ENCODE data around the gene MYOT. TPM values are rescaled to one million over a fixed set of nuclear protein-coding genes. Genes with fewer than 3 reads are reported as not detected.

MYOT gene, protein sequence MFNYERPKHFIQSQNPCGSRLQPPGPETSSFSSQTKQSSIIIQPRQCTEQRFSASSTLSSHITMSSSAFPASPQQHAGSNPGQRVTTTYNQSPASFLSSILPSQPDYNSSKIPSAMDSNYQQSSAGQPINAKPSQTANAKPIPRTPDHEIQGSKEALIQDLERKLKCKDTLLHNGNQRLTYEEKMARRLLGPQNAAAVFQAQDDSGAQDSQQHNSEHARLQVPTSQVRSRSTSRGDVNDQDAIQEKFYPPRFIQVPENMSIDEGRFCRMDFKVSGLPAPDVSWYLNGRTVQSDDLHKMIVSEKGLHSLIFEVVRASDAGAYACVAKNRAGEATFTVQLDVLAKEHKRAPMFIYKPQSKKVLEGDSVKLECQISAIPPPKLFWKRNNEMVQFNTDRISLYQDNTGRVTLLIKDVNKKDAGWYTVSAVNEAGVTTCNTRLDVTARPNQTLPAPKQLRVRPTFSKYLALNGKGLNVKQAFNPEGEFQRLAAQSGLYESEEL
- 0.13 TPM for total RNA-seq (2013)
- polyA plus RNA-seq: not detected
- polyA minus RNA-seq: not detected in 2 replicates
- total RNA-seq: 0 to 2.1 (median 0.03) reads per million in 11 experiments

DNA sequence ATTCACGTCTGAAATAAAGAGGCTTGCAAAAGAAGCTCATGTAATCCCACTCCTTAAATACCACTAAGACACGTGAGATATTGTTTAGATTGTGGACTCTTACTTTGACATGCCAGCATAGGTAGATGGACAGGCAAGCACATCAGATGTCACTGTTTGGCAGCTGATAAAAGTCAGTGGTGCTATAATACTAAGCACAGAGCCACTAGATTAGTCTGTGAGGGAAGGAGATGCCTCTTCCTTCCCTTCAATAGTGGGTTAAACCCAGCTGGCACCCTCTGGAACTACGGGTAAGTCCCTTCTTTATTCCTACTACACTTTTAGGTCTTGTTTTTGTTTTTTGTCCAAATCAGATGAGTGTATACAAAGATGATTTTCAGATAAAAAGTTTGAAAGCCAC is at the start of gene MYOT:
TSS of gene MYOT (plus strand) at position 197 of the 400 bp plus-strand sequence. CDS start 2,792 bp downstream, outside the sequence.
- H3K9me3 ChIP-seq (replicated peaks in 1 of 2; ENCODE audit: control insufficient read depth in 1 of 2, insufficient read depth in 1 of 2, low read length in 2 of 2): no peaks in the 10 kb centered on the region
- Mint-ChIP-seq H3K9me3 (no peaks in the 10 kb centered on the region), H3K27me3 (ENCODE audit: low read depth in 3 of 3) (peaks cover 0 to 2% (median 0%) of the 10 kb centered on the region in 3 donors), H3K4me3 (no peak within 1 kb of the TSS), H3K36me3 (no peaks in the 10 kb centered on the region), H3K27ac (no peak within 1 kb of the TSS), H3K4me1 (no peaks in the 10 kb centered on the region)
- H3K79me2 ChIP-seq (ENCODE audit: insufficient read depth, low read length): no peaks in the 10 kb centered on the region
- no peak within 1 kb of the TSS for H3K4me3 ChIP-seq (replicated peaks in 1 of 3; ENCODE audit: low read depth in 2 of 3, low read length in 3 of 3)
- H3K9ac ChIP-seq (ENCODE audit: insufficient read depth, low read length, poor library complexity, severe bottlenecking): no peak within 1 kb of the TSS
- TF ChIP-seq, protein P1, sequence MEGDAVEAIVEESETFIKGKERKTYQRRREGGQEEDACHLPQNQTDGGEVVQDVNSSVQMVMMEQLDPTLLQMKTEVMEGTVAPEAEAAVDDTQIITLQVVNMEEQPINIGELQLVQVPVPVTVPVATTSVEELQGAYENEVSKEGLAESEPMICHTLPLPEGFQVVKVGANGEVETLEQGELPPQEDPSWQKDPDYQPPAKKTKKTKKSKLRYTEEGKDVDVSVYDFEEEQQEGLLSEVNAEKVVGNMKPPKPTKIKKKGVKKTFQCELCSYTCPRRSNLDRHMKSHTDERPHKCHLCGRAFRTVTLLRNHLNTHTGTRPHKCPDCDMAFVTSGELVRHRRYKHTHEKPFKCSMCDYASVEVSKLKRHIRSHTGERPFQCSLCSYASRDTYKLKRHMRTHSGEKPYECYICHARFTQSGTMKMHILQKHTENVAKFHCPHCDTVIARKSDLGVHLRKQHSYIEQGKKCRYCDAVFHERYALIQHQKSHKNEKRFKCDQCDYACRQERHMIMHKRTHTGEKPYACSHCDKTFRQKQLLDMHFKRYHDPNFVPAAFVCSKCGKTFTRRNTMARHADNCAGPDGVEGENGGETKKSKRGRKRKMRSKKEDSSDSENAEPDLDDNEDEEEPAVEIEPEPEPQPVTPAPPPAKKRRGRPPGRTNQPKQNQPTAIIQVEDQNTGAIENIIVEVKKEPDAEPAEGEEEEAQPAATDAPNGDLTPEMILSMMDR (IDR thresholded peaks at IDR 0.05): no peak
- H3K36me3 ChIP-seq (replicated peaks in 1 of 2; ENCODE audit: control insufficient read depth in 1 of 2, insufficient read depth in 2 of 2, low read length in 2 of 2): no peaks in the 10 kb centered on the region
- no CpG with 5 or more reads among the region's 3 CpGs for WGBS (ENCODE audit: insufficient coverage)
- no peak within 1 kb of the TSS for H3K4me2 ChIP-seq (replicated peaks; ENCODE audit: extremely low read depth, low read length, poor library complexity, severe bottlenecking)
- H3K4me1 ChIP-seq (ENCODE audit: control insufficient read depth in 1 of 2, insufficient read depth in 2 of 2, low read length in 2 of 2): no peaks in the 10 kb centered on the region
- H3K27me3 ChIP-seq (ENCODE audit: control insufficient read depth in 2 of 2, insufficient read depth in 2 of 2, low read length in 2 of 2): no peaks in the 10 kb centered on the region
- no peak within 1 kb of the TSS for H3K27ac ChIP-seq (ENCODE audit: low read depth in 1 of 2, low read length in 2 of 2)
- H4K20me1 ChIP-seq (ENCODE audit: insufficient read depth, low read length): no peaks in the 10 kb centered on the region
- intact Hi-C loops (cut with micrococcal nuclease): no loop called here
- DNase-seq: no peak
- no peak within 1 kb of the TSS for H2AFZ ChIP-seq (ENCODE audit: insufficient read depth, low read depth, low read length, poor library complexity, severe bottlenecking)

DNA sequence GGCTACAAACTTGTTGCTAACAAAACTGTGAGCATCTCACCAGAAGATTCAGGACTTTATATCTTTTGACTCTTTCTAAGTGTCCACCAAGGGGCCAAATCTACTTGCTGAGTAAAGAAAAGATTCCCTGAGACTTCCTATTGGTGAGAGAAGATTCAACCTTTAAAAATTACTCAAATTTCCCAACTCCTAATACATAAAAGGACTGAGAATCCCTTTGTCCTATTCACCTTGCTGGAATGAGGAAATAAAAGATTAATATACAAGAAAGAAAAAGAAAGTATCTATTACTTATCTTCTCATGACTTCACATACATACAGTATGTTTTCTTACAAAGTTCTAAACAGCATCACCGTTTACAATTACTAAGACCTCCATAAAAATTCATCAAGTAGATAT is 47.9 kb upstream of the MYOT start:
- no peak for DNase-seq

More for the DNA sequence above, 47.9 kb upstream of the MYOT start:
- TF ChIP-seq, protein P1 (IDR thresholded peaks at IDR 0.05): no peak
- Mint-ChIP-seq H3K4me1 (no peaks in the 10 kb centered on the region), H3K27ac (no peak overlapping the region), H3K27me3 (ENCODE audit: low read depth in 3 of 3) (peaks cover 0 to 1% (median 0%) of the 10 kb centered on the region in 3 donors), H3K4me3 (no peak overlapping the region), H3K36me3 (no peaks in the 10 kb centered on the region), H3K9me3 (peaks cover 0 to 3% (median 0%) of the 10 kb centered on the region in 7 donors)
- Histone ChIP-seq H4K20me1 (ENCODE audit: insufficient read depth, low read length) (no peaks in the 10 kb centered on the region), H3K9me3 (replicated peaks in 1 of 2; ENCODE audit: control insufficient read depth in 1 of 2, insufficient read depth in 1 of 2, low read length in 2 of 2) (no peaks in the 10 kb centered on the region), H2AFZ (ENCODE audit: insufficient read depth, low read depth, low read length, poor library complexity, severe bottlenecking) (no peak overlapping the region), H3K36me3 (replicated peaks in 1 of 2; ENCODE audit: control insufficient read depth in 1 of 2, insufficient read depth in 2 of 2, low read length in 2 of 2) (no peaks in the 10 kb centered on the region), H3K4me2 (replicated peaks; ENCODE audit: extremely low read depth, low read length, poor library complexity, severe bottlenecking) (no peak overlapping the region), H3K27ac (ENCODE audit: low read depth in 1 of 2, low read length in 2 of 2) (no peak overlapping the region), H3K27me3 (ENCODE audit: control insufficient read depth in 2 of 2, insufficient read depth in 2 of 2, low read length in 2 of 2) (no peaks in the 10 kb centered on the region), H3K79me2 (ENCODE audit: insufficient read depth, low read length) (no peaks in the 10 kb centered on the region), H3K9ac (ENCODE audit: insufficient read depth, low read length, poor library complexity, severe bottlenecking) (no peak overlapping the region), H3K4me3 (replicated peaks in 1 of 3; ENCODE audit: low read depth in 2 of 3, low read length in 3 of 3) (no peak overlapping the region), H3K4me1 (ENCODE audit: control insufficient read depth in 1 of 2, insufficient read depth in 2 of 2, low read length in 2 of 2) (no peaks in the 10 kb centered on the region)
- intact Hi-C loops (cut with micrococcal nuclease): no loop called here
- WGBS (ENCODE audit: insufficient coverage): no CpG with 5 or more reads among the region's 1 CpG

Data from CD14-positive monocyte (primary cell).